ENCODE results near the gene KERA. TPM values are rescaled to one million over a fixed set of nuclear protein-coding genes. Genes with fewer than 3 reads are reported as not detected.

KERA gene
- total and polyA plus RNA-seq, 2 donors (not counting 1 experiment from before 2014, with no cell fraction given) = not detected

DNA sequence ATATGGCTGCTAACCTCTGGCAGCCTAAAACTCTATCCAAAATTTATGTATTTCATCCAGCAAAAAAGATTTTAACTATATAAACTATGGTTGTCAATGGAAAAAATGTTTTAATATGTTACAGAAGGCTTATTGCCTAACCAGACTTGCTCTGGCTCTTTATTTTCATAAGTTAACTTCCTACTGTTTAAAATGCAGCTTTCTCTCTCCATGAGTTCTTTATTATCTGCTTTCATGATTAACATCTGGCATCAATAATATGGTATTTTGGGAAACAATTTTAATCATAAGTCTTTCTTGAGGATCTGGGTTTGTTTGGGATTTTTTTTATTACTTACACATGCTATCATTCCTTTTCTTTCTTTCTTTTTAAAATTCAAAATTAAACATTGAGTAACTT is 20.5 kb downstream of the KERA start:
- H3K9me3 ChIP-seq (ENCODE audit: control extremely low read depth in 1 of 3, control insufficient read depth in 2 of 3, insufficient read depth in 1 of 3, low read length in 2 of 3) = no peaks in the 10 kb centered on the region
- ATAC-seq (ENCODE audit: low read depth) = no peak
- no peak overlapping the region for H3K4me3 ChIP-seq (ENCODE audit: control extremely low read depth in 1 of 5, extremely low read depth in 1 of 5, insufficient read depth in 1 of 5, low read depth in 2 of 5, low read length in 4 of 5)
- H3K4me3 Mint-ChIP-seq = no peak overlapping the region
- no peaks in the 10 kb centered on the region for H4K20me1 ChIP-seq (ENCODE audit: control insufficient read depth, insufficient read depth, low read length, poor library complexity, severe bottlenecking)
- intact Hi-C loops (cut with micrococcal nuclease) = no loop called here
- H3K36me3 ChIP-seq (replicated peaks in 1 of 2; ENCODE audit: control extremely low read depth in 1 of 2, control insufficient read depth in 1 of 2, extremely low read depth in 1 of 2, insufficient read depth in 2 of 2, low read length in 1 of 2) = no peaks in the 10 kb centered on the region
- DNase-seq = no peak
- H3K4me2 ChIP-seq (replicated peaks; ENCODE audit: low read depth, low read length, poor library complexity, severe bottlenecking) = no peak overlapping the region
- no peak overlapping the region for H3K27ac ChIP-seq (ENCODE audit: low read length in 2 of 2)
- H3K27me3 Mint-ChIP-seq = no peaks in the 10 kb centered on the region
- H3K9me3 Mint-ChIP-seq (ENCODE audit: insufficient read depth) = no peaks in the 10 kb centered on the region
- TF ChIP-seq, protein P1, sequence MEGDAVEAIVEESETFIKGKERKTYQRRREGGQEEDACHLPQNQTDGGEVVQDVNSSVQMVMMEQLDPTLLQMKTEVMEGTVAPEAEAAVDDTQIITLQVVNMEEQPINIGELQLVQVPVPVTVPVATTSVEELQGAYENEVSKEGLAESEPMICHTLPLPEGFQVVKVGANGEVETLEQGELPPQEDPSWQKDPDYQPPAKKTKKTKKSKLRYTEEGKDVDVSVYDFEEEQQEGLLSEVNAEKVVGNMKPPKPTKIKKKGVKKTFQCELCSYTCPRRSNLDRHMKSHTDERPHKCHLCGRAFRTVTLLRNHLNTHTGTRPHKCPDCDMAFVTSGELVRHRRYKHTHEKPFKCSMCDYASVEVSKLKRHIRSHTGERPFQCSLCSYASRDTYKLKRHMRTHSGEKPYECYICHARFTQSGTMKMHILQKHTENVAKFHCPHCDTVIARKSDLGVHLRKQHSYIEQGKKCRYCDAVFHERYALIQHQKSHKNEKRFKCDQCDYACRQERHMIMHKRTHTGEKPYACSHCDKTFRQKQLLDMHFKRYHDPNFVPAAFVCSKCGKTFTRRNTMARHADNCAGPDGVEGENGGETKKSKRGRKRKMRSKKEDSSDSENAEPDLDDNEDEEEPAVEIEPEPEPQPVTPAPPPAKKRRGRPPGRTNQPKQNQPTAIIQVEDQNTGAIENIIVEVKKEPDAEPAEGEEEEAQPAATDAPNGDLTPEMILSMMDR (IDR thresholded peaks at IDR 0.05) = no peak
- no peak for TF ChIP-seq EZH2 (IDR thresholded peaks at IDR 0.05; ENCODE audit: borderline replicate concordance, insufficient read depth, low read depth, low read length, poor library complexity, severe bottlenecking)
- H3K4me1 Mint-ChIP-seq = no peaks in the 10 kb centered on the region
- ChIA-PET CTCF (no interaction called here), POLR2A (no interaction called here)
- no peak overlapping the region for H2AFZ ChIP-seq (ENCODE audit: insufficient read depth, low read depth, low read length, poor library complexity, severe bottlenecking)
- no peak overlapping the region for H3K27ac Mint-ChIP-seq
- no peak overlapping the region for H3K9ac ChIP-seq (ENCODE audit: low read length)
- no peaks in the 10 kb centered on the region for H3K4me1 ChIP-seq (ENCODE audit: control insufficient read depth in 2 of 2, insufficient read depth in 2 of 2, low read length in 2 of 2)
- H3K79me2 ChIP-seq (ENCODE audit: control insufficient read depth, insufficient read depth, low read length) = no peaks in the 10 kb centered on the region
- H3K27me3 ChIP-seq (replicated peaks in 1 of 4; ENCODE audit: control extremely low read depth in 1 of 4, control insufficient read depth in 3 of 4, insufficient read depth in 4 of 4, low read length in 3 of 4) = no peaks in the 10 kb centered on the region

DNA sequence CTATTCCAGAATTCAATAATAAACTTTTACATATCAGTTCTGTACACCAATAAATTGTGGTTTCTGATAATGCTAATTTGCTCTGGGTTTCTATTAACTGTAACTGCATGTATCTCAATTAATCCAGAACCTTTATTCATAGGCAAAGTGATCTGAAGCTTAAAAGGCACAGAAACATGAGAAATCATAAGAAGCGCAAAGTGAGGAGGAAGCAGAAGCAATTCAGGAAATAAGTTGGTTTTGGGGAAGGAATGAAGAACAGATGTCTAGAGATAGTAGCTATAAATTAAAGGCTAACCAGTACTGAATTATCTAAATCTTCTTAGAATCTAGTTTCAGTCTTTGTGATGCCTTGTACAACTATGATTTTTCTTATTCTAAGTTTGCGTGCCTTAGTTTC is 24.6 kb downstream of the KERA start:
- no peaks in the 10 kb centered on the region for H3K9me3 Mint-ChIP-seq (ENCODE audit: insufficient read depth)
- H3K9ac ChIP-seq (ENCODE audit: low read length) = no peak overlapping the region
- intact Hi-C loops (cut with micrococcal nuclease) = no loop called here

More for the DNA sequence above, 24.6 kb downstream of the KERA start:
- H3K4me3 ChIP-seq (ENCODE audit: control extremely low read depth in 1 of 5, extremely low read depth in 1 of 5, insufficient read depth in 1 of 5, low read depth in 2 of 5, low read length in 4 of 5) = no peak overlapping the region
- POLR2A ChIA-PET = no interaction called here
- no peaks in the 10 kb centered on the region for H3K27me3 ChIP-seq (replicated peaks in 1 of 4; ENCODE audit: control extremely low read depth in 1 of 4, control insufficient read depth in 3 of 4, insufficient read depth in 4 of 4, low read length in 3 of 4)
- Mint-ChIP-seq H3K27me3 (peaks cover 2% of the 10 kb centered on the region), H3K27ac (no peak overlapping the region), H3K4me1 (no peaks in the 10 kb centered on the region), H3K4me3 (no peak overlapping the region)
- no peaks in the 10 kb centered on the region for H3K36me3 ChIP-seq (replicated peaks in 1 of 2; ENCODE audit: control extremely low read depth in 1 of 2, control insufficient read depth in 1 of 2, extremely low read depth in 1 of 2, insufficient read depth in 2 of 2, low read length in 1 of 2)
- H3K9me3 ChIP-seq (ENCODE audit: control extremely low read depth in 1 of 3, control insufficient read depth in 2 of 3, insufficient read depth in 1 of 3, low read length in 2 of 3) = no peaks in the 10 kb centered on the region
- CTCF ChIA-PET = no interaction called here
- TF ChIP-seq, protein P1 (IDR thresholded peaks at IDR 0.05) = no peak
- TF ChIP-seq EZH2 (IDR thresholded peaks at IDR 0.05; ENCODE audit: borderline replicate concordance, insufficient read depth, low read depth, low read length, poor library complexity, severe bottlenecking) = no peak
- H3K4me1 ChIP-seq (ENCODE audit: control insufficient read depth in 2 of 2, insufficient read depth in 2 of 2, low read length in 2 of 2) = no peaks in the 10 kb centered on the region
- no peak overlapping the region for H2AFZ ChIP-seq (ENCODE audit: insufficient read depth, low read depth, low read length, poor library complexity, severe bottlenecking)
- no peak overlapping the region for H3K27ac ChIP-seq (ENCODE audit: low read length in 2 of 2)
- H3K79me2 ChIP-seq (ENCODE audit: control insufficient read depth, insufficient read depth, low read length) = no peaks in the 10 kb centered on the region
- DNase-seq (no peak), ATAC-seq (ENCODE audit: low read depth) (no peak)
- H3K4me2 ChIP-seq (replicated peaks; ENCODE audit: low read depth, low read length, poor library complexity, severe bottlenecking) = no peak overlapping the region
- no CpG with 5 or more reads among the region's 2 CpGs for WGBS (ENCODE audit: insufficient coverage)
- H4K20me1 ChIP-seq (ENCODE audit: control insufficient read depth, insufficient read depth, low read length, poor library complexity, severe bottlenecking) = no peaks in the 10 kb centered on the region
